Kidney epithelial cell (primary cell): ENCODE data around the gene NUDT22. TPM values are rescaled to one million over a fixed set of nuclear protein-coding genes. Genes with fewer than 3 reads are reported as not detected.

ENCODE experiments used
- DNase-seq: peaks from one replicate; pipeline ENCODE4 v3.0.0-alpha.2; 2010; ENCODE audit warnings: low read depth
- H3K27me3 ChIP-seq: 2 replicates; pipeline ENCODE4 v1.6.0; 2011; ENCODE audit warnings: low read length; ENCODE audit not compliant: control insufficient read depth, insufficient read depth
- H3K36me3 ChIP-seq: 2 replicates; pipeline ENCODE4 v1.5.1; 2011; ENCODE audit warnings: low read length; ENCODE audit not compliant: control insufficient read depth, insufficient read depth
- H3K4me3 ChIP-seq: 2 replicates; pipeline ENCODE4 v1.5.1; 2011; ENCODE audit warnings: low read depth, mild to moderate bottlenecking, control low read depth, low read length
- total RNA-seq: library from RNA; depleted of rRNA; stranded (reverse); fragments of >200 nt; gene quantifications from 2 replicates; pipeline ENCODE4 v1.2.3, GENCODE V29; 2015
- TF ChIP-seq, protein P1 (sequence below): IDR thresholded peaks from 2 replicates; pipeline ENCODE4 v1.5.1; 2011; ENCODE audit warnings: mild to moderate bottlenecking, moderate library complexity, low read length, control low read depth, inconsistent platforms; ENCODE audit not compliant: insufficient read depth, poor library complexity, severe bottlenecking

NUDT22 gene
- total RNA-seq, 1 donor from 2014 or later = 50.7 TPM

- no peak overlapping the region for H3K4me3 ChIP-seq
- no peak for DNase-seq
- TF ChIP-seq, protein P1, sequence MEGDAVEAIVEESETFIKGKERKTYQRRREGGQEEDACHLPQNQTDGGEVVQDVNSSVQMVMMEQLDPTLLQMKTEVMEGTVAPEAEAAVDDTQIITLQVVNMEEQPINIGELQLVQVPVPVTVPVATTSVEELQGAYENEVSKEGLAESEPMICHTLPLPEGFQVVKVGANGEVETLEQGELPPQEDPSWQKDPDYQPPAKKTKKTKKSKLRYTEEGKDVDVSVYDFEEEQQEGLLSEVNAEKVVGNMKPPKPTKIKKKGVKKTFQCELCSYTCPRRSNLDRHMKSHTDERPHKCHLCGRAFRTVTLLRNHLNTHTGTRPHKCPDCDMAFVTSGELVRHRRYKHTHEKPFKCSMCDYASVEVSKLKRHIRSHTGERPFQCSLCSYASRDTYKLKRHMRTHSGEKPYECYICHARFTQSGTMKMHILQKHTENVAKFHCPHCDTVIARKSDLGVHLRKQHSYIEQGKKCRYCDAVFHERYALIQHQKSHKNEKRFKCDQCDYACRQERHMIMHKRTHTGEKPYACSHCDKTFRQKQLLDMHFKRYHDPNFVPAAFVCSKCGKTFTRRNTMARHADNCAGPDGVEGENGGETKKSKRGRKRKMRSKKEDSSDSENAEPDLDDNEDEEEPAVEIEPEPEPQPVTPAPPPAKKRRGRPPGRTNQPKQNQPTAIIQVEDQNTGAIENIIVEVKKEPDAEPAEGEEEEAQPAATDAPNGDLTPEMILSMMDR = no peak
- H3K36me3 ChIP-seq = peaks cover 2% of the 10 kb centered on the region
- H3K27me3 ChIP-seq = no peaks in the 10 kb centered on the region
Observed at GRCh38 chr11:64254326-64254725, 28.3 kb downstream of the NUDT22 start.

DNA sequence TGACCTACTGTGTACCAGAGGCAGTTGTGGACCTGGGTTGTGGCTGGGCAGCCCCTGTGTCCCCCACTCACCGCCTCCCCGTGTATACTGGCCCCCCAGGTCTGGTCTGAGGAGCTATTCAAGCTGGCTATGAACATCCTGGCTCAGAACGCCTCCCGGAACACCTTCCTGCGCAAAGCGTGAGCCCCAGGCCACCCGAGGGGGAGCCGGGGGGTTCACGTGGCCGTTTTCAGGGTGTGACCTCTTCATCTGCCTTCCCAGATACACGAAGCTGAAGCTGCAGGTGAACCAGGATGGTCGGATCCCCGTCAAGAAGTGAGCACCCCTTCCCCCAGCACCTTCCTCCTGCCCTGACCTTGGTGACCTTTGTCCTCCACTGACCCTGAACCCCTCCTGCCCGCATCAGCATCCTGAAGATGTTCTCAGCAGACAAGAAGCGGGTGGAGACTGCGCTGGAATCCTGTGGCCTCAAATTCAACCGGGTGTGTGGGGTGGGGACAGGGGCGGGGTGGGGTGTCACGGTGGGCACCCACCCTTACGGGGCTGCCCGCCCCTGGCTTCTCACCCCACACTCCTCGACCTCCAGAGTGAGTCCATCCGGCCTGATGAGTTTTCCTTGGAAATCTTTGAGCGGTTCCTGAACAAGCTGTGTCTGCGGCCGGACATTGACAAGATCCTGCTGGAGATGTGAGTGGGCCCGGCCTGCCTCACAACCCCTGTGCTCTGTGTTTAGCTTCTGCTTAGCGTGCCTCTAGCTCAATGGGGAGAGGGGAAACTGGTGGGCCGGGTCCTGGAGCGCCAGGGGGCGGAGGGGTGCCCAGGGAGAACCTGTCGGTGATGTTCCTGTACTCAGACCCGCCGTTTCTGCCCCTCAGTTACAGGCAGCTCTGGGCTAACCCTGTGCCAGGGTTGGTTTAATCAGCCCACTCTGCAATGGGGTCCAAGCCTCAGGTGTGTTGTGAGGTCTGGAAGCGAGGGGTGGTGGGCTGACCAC, 29.4 kb downstream of the NUDT22 start:
- TF ChIP-seq, protein P1 = no peak
- peaks cover 2% of the 10 kb centered on the region for H3K36me3 ChIP-seq
- H3K4me3 ChIP-seq = no peak overlapping the region
- H3K27me3 ChIP-seq = no peaks in the 10 kb centered on the region
- DNase-seq = no peak

GRCh38 chr11:64256300-64256699, 30.2 kb downstream of the NUDT22 start:
- peaks cover 2% of the 10 kb centered on the region for H3K36me3 ChIP-seq
- no peak overlapping the region for H3K4me3 ChIP-seq
- no peak for DNase-seq
- TF ChIP-seq, protein P1 = no peak
- H3K27me3 ChIP-seq = no peaks in the 10 kb centered on the region

DNA sequence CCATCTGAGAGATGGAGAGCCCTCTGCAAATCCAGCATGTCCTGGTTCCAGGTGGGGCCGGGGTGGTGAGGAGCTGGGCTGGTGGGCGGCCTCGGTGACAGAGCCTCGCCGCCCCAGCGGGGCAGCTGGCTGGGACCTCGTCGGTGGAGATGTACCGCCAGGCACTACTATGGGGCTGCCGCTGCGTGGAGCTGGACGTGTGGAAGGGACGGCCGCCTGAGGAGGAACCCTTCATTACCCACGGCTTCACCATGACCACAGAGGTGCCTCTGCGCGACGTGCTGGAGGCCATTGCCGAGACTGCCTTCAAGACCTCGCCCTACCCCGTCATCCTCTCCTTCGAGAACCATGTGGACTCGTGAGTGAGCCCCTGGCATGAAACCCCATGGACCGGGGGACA, 32.3 kb downstream of the NUDT22 start:
- TF ChIP-seq, protein P1 = no peak
- Histone ChIP-seq H3K27me3 (no peaks in the 10 kb centered on the region), H3K4me3 (no peak overlapping the region), H3K36me3 (peaks cover 2% of the 10 kb centered on the region)
- no peak for DNase-seq

DNA sequence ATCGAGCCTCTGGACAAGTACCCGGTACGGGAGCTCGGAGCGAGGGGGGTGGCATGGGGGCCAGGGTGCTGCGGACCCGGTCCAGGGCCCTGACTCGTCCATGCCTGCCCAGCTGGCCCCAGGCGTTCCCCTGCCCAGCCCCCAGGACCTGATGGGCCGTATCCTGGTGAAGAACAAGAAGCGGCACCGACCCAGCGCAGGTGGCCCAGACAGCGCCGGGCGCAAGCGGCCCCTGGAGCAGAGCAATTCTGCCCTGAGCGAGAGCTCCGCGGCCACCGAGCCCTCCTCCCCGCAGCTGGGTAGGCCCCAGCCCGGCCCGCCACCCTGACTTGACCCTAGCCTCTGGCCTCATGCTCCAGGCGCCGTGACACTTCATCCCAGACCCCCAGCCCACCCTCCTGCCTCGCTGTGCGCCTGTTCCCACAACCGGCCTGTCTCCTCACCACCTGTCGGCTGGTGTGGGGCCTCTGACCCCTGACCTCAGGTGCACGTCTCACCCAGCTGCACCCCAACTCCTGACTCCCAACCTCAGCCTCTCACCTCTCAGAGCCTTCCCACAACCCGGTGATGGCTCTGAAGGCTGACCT, 33.0 kb downstream of the NUDT22 start:
- peaks cover 2% of the 10 kb centered on the region for H3K36me3 ChIP-seq
- no peaks in the 10 kb centered on the region for H3K27me3 ChIP-seq
- no peak for DNase-seq
- no peak overlapping the region for H3K4me3 ChIP-seq
- TF ChIP-seq, protein P1 = no peak
